Lung (tissue), 12 donors: ENCODE measurements around the gene AP1G1. TPM values are rescaled to one million over a fixed set of nuclear protein-coding genes. Genes with fewer than 3 reads are reported as not detected.

Experiments
- ATAC-seq: fragments of 200-7000 bp; cut with Tn5 transposase; one replicate; pipeline ENCODE4 v1.9.1; 2020; ENCODE audit warnings: moderate number of reproducible peaks; ENCODE audit not compliant: insufficient read depth, low FRiP score
- DNase-seq, 3 donors: peaks; one replicate each; pipeline ENCODE4 v3.0.0-alpha.2; 2013 to 2017
- H3K27ac ChIP-seq, 2 donors: one replicate each; pipeline ENCODE4 v1.5.1; 2013; ENCODE audit warnings: mild to moderate bottlenecking in 2 of 2, moderate library complexity in 2 of 2, control low read depth in 1 of 2, inconsistent platforms in 1 of 2, low read depth in 1 of 2, low read length in 1 of 2
- H3K27me3 ChIP-seq, 3 donors: one replicate each; pipeline ENCODE4 v1.5.1; 2013; ENCODE audit warnings: low read length in 2 of 3; ENCODE audit not compliant: control insufficient read depth in 3 of 3, insufficient read depth in 3 of 3
- H3K36me3 ChIP-seq, 4 donors: one replicate each; pipeline ENCODE4 v1.5.1; 2013; ENCODE audit warnings: low read length in 4 of 4, mild to moderate bottlenecking in 1 of 4, moderate library complexity in 1 of 4; ENCODE audit not compliant: control insufficient read depth in 4 of 4, insufficient read depth in 4 of 4
- H3K4me1 ChIP-seq, 5 donors: one replicate each; pipeline ENCODE4 v1.5.1; 2013; ENCODE audit warnings: low read length in 5 of 5, mild to moderate bottlenecking in 2 of 5, moderate library complexity in 1 of 5; ENCODE audit not compliant: control insufficient read depth in 5 of 5, insufficient read depth in 5 of 5
- H3K4me3 ChIP-seq: one replicate; pipeline ENCODE4 v1.5.1; 2013; ENCODE audit warnings: mild to moderate bottlenecking, control low read depth, moderate library complexity
- H3K9ac ChIP-seq, 2 donors: one replicate each; pipeline ENCODE4 v1.5.1; 2013; ENCODE audit warnings: low read length in 2 of 2, control low read depth in 1 of 2; ENCODE audit not compliant: insufficient read depth in 1 of 2
- H3K9me3 ChIP-seq, 4 donors: one replicate each; pipeline ENCODE4 v1.5.1; 2013; ENCODE audit warnings: low read length in 3 of 4, mild to moderate bottlenecking in 1 of 4, moderate library complexity in 1 of 4; ENCODE audit not compliant: control insufficient read depth in 4 of 4, insufficient read depth in 3 of 4
- WGBS, 2 donors: extraction: QIAGEN DNeasy Blood & Tissue Kit; methylation state at CpG; one replicate each; pipeline ENCODE4 v1.1.7; 2013; 5-methylcytosine and 5-hydroxymethylcytosine counted together
- polyA plus RNA-seq, 2 donors: library from polyadenylated mRNA; stranded (reverse); fragments of 200-250 nt; gene quantifications; one replicate each; pipeline ENCODE4 v1.2.1, GENCODE V29; 2013
- total RNA-seq, 2 donors: library from RNA; depleted of rRNA in 1 of 2; stranded (reverse); fragments of >200 nt in 1 of 2; gene quantifications; one replicate each; pipeline ENCODE4 v1.2.1, GENCODE V29; 2014 to 2021
- TF ChIP-seq, protein P1 (sequence below): IDR thresholded peaks from 2 replicates; pipeline ENCODE4 v1.5.1; 2012; ENCODE audit warnings: mild to moderate bottlenecking; ENCODE audit errors: control extremely low read depth, extremely low read depth
- donor health status: control.
- donor health status: control.
- donor health status: Bipolar disorder and iron deficiency.
- donor health status: healthy.
- donor health status: DM: yes; HTN: yes; CAD: no.

AP1G1 gene
- total and polyA plus RNA-seq, 4 donors = 14.7 to 136 (median 64.5) TPM

DNA sequence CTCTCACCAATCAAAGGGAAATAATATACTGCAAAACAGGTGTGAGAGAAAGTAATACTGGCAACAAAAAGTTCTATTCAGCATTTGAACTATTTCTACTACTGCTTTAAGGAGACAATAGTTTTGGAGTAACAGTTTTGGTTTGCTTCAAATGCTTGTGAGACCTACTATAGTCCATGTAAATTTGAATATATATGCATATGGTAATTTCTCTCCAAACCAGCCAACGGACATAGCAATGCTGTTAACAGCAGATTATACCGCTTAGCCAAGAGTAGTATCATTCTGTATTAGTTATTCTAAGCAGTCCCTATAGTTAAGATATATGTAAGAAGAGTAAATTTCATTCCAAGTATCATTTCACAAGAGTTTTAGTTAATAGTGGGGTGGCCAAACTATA, 102.6 kb downstream of the AP1G1 start:
- Histone ChIP-seq H3K27me3 (no peaks in the 10 kb centered on the region), H3K36me3 (peaks cover 0 to 3% (median 0%) of the 10 kb centered on the region in 4 donors), H3K4me1 (no peaks in the 10 kb centered on the region), H3K9ac (no peak overlapping the region), H3K4me3 (no peak overlapping the region), H3K9me3 (no peaks in the 10 kb centered on the region), H3K27ac (no peak overlapping the region)
- 96 to 97% methylated on average over 2 of the region's 2 CpGs for WGBS, 2 donors
- no peak for ATAC-seq
- TF ChIP-seq, protein P1, sequence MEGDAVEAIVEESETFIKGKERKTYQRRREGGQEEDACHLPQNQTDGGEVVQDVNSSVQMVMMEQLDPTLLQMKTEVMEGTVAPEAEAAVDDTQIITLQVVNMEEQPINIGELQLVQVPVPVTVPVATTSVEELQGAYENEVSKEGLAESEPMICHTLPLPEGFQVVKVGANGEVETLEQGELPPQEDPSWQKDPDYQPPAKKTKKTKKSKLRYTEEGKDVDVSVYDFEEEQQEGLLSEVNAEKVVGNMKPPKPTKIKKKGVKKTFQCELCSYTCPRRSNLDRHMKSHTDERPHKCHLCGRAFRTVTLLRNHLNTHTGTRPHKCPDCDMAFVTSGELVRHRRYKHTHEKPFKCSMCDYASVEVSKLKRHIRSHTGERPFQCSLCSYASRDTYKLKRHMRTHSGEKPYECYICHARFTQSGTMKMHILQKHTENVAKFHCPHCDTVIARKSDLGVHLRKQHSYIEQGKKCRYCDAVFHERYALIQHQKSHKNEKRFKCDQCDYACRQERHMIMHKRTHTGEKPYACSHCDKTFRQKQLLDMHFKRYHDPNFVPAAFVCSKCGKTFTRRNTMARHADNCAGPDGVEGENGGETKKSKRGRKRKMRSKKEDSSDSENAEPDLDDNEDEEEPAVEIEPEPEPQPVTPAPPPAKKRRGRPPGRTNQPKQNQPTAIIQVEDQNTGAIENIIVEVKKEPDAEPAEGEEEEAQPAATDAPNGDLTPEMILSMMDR = no peak
- DNase-seq = no peak

DNA sequence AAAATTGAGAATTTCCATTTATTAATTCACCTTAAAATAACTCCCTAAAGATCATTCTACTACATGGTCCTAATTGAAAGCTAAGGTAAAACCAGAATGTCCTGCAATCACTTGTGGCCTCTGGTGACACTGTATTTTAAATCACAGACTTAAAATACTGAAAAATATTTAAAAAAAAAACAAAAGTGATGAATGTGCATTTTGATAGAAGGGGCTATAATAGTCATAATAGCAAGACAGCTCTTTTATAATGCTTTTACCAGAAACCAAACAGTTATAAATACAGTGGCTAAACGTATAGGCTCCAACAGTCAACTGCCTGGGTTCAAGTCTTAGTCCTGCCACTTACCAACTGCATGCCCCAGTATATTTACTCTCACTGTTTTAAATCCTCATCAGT, 105.3 kb downstream of the AP1G1 start:
- DNase-seq (no peak), ATAC-seq (no peak)
- H3K9me3 ChIP-seq = no peaks in the 10 kb centered on the region
- TF ChIP-seq, protein P1 = no peak
- H3K27ac ChIP-seq = no peak overlapping the region
- H3K4me1 ChIP-seq = no peaks in the 10 kb centered on the region
- H3K27me3 ChIP-seq = no peaks in the 10 kb centered on the region
- 92 to 98% methylated on average over 1 of the region's 1 CpG for WGBS, 2 donors
- H3K4me3 ChIP-seq = no peak overlapping the region
- peaks cover 0 to 10% (median under 1%) of the 10 kb centered on the region in 4 donors for H3K36me3 ChIP-seq
- no peak overlapping the region for H3K9ac ChIP-seq

DNA sequence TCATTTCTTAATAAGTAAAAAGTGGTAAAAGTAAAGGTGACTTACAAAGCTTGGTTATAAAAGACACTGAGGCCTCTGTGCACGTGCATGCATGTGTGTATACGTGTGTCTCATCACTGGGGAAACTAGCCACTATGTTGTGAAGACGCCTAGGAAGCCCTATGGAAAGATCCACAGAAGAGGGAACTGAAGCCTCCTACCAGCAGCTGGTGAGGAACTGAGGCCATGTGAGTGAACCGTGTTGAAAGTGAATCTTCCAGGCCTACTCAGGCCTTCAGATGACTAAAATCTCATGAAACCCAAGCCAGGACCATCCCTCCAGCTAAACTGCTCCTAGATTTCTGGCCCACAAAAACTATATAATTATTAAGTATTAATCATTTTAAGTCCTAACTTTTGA, 107.8 kb downstream of the AP1G1 start:
- H3K36me3 ChIP-seq = peaks cover 0 to 13% (median under 1%) of the 10 kb centered on the region in 4 donors
- 87 to 91% methylated on average over 4 of the region's 4 CpGs for WGBS, 2 donors
- no peaks in the 10 kb centered on the region for H3K9me3 ChIP-seq
- no peaks in the 10 kb centered on the region for H3K4me1 ChIP-seq
- no peak overlapping the region for H3K4me3 ChIP-seq
- no peak for DNase-seq
- ATAC-seq = no peak
- H3K27ac ChIP-seq = no peak overlapping the region
- TF ChIP-seq, protein P1 = no peak
- H3K27me3 ChIP-seq = no peaks in the 10 kb centered on the region
- H3K9ac ChIP-seq = no peak overlapping the region

DNA sequence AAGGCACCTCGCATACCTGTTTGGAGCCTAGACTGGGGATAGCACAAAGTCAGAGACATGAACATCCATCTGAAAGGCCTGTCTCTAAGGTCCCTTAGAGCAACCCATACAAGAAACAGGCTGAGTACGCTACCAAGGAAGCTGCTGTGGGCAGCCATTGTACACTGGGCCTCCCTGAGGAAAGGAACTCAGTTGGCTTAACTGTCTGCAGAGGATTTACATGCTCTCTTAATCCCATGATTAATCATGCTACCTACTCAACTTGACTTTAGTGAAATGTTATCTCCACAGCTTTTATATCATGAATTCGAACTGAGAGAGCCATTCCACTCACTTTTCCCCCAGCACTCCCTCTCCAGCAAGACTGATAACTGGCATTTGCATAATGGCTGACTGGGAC, 110.1 kb downstream of the AP1G1 start:
- ATAC-seq = no peak
- Histone ChIP-seq H3K4me1 (no peaks in the 10 kb centered on the region), H3K36me3 (peaks cover 0 to 13% (median under 1%) of the 10 kb centered on the region in 4 donors), H3K27me3 (no peaks in the 10 kb centered on the region), H3K9ac (no peak overlapping the region), H3K27ac (no peak overlapping the region), H3K4me3 (no peak overlapping the region), H3K9me3 (no peaks in the 10 kb centered on the region)
- DNase-seq = no peak
- 91 to 94% methylated on average over 3 of the region's 3 CpGs for WGBS, 2 donors
- TF ChIP-seq, protein P1 = no peak
